IMR-90 (cell line): ENCODE results near the gene CIB1. TPM values are rescaled to one million over a fixed set of nuclear protein-coding genes. Genes with fewer than 3 reads are reported as not detected.

Source experiments
- ATAC-seq: fragments of 200-7000 bp; cut with Tn5 transposase; 2 replicates; pipeline ENCODE4 v1.9.1; 2020; ENCODE audit warnings: low read depth, mild to moderate bottlenecking, moderate library complexity
- BruUV-seq: library from RNA; stranded (reverse); fragments of 400-500 nt; replicated peaks from 2 replicates; lab custom pipeline; 2021; lab: Mats Ljungman, UMichigan
- CTCF ChIA-PET: fragments of 300-600 bp; formaldehyde crosslinking; extraction: SDS; loops from one replicate; lab custom pipeline; 2021; ENCODE audit warnings: antibody characterized with exemption; lab: Yijun Ruan, JAX
- POLR2A ChIA-PET: fragments of 300-600 bp; sonication (Branson Sonifier 250); formaldehyde crosslinking; loops from one replicate; lab custom pipeline; 2022; ENCODE audit warnings: antibody characterized with exemption; ENCODE audit not compliant: unreplicated experiment; lab: Charles Lee
- DNase-seq: peaks from one replicate; pipeline ENCODE4 v3.0.0; 2013
- H2AFZ ChIP-seq: replicated peaks from 2 replicates; pipeline ENCODE3; 2013; ENCODE audit warnings: low read length, mild to moderate bottlenecking; ENCODE audit not compliant: poor library complexity
- H2AK5ac ChIP-seq: 2 replicates; pipeline ENCODE4 v1.6.1; 2013; ENCODE audit warnings: low read depth, low read length, inconsistent platforms
- H2AK9ac ChIP-seq: replicated peaks from 2 replicates; pipeline ENCODE3; 2013; ENCODE audit warnings: mild to moderate bottlenecking, low read depth, low read length, moderate library complexity; ENCODE audit not compliant: poor library complexity
- H2BK120ac ChIP-seq: 2 replicates; pipeline ENCODE4 v1.6.1; 2013; ENCODE audit warnings: low read depth, low read length, inconsistent platforms
- H2BK15ac ChIP-seq: 3 replicates; pipeline ENCODE4 v1.6.1; 2013; ENCODE audit warnings: low read depth, low read length, inconsistent platforms
- H2BK20ac ChIP-seq: 2 replicates; pipeline ENCODE4 v1.6.1; 2013; ENCODE audit warnings: low read depth, mild to moderate bottlenecking, inconsistent platforms, low read length, moderate library complexity
- H2BK5ac ChIP-seq: 2 replicates; pipeline ENCODE4 v1.6.1; 2013; ENCODE audit warnings: mild to moderate bottlenecking, low read depth, low read length, inconsistent platforms; ENCODE audit not compliant: poor library complexity, severe bottlenecking
- H3K14ac ChIP-seq: replicated peaks from 2 replicates; pipeline ENCODE4 v1.6.1; 2013; ENCODE audit warnings: low read depth, low read length, inconsistent platforms
- H3K18ac ChIP-seq: 2 replicates; pipeline ENCODE4 v1.6.1; 2013; ENCODE audit warnings: low read depth, low read length, control low read depth
- H3K23ac ChIP-seq: 2 replicates; pipeline ENCODE4 v1.6.1; 2013; ENCODE audit warnings: low read depth, low read length, inconsistent platforms
- H3K27ac ChIP-seq: 2 replicates; pipeline ENCODE4 v1.5.1; 2013; ENCODE audit warnings: mild to moderate bottlenecking, control low read depth, low read length; ENCODE audit not compliant: insufficient read depth
- H3K27me3 ChIP-seq: 2 replicates; pipeline ENCODE4 v1.6.1; 2013; ENCODE audit warnings: low read length; ENCODE audit not compliant: control insufficient read depth, insufficient read depth
- H3K36me3 ChIP-seq: 2 replicates; pipeline ENCODE4 v1.6.1; 2013; ENCODE audit warnings: low read length, mixed read lengths; ENCODE audit not compliant: control insufficient read depth, insufficient read depth
- H3K4ac ChIP-seq: 2 replicates; pipeline ENCODE4 v1.6.1; 2013; ENCODE audit warnings: low read depth, low read length, inconsistent platforms
- H3K4me1 ChIP-seq: 2 replicates; pipeline ENCODE4 v1.6.1; 2013; ENCODE audit warnings: low read length, mixed read lengths; ENCODE audit not compliant: control insufficient read depth, insufficient read depth
- H3K4me2 ChIP-seq: 2 replicates; pipeline ENCODE4 v1.6.1; 2013; ENCODE audit warnings: low read depth, mild to moderate bottlenecking, control low read depth, low read length, moderate library complexity
- H3K4me3 ChIP-seq: 2 replicates; pipeline ENCODE4 v1.5.1; 2013; ENCODE audit warnings: low read depth, mild to moderate bottlenecking, control low read depth, low read length, moderate library complexity; ENCODE audit not compliant: insufficient read depth
- H3K56ac ChIP-seq: 2 replicates; pipeline ENCODE4 v1.6.1; 2013; ENCODE audit warnings: low read length, inconsistent platforms; ENCODE audit not compliant: insufficient read depth; ENCODE audit errors: extremely low read depth
- H3K79me1 ChIP-seq, 2 experiments: 2 replicates each; pipeline ENCODE4 v1.6.1; 2013; ENCODE audit warnings: low read length in 2 of 2, inconsistent platforms in 1 of 2, low read depth in 1 of 2
- H3K9ac ChIP-seq: 2 replicates; pipeline ENCODE4 v1.6.1; 2013; ENCODE audit warnings: low read depth, low read length, control low read depth
- H3K9me1 ChIP-seq: 2 replicates; pipeline ENCODE4 v1.6.1; 2013; ENCODE audit warnings: low read length, inconsistent platforms; ENCODE audit not compliant: insufficient read depth
- H3K9me3 ChIP-seq: 2 replicates; pipeline ENCODE4 v1.6.1; 2013; ENCODE audit warnings: low read length; ENCODE audit not compliant: control insufficient read depth, insufficient read depth
- H4K20me1 ChIP-seq: 2 replicates; pipeline ENCODE4 v1.6.1; 2013; ENCODE audit warnings: low read length, inconsistent platforms; ENCODE audit not compliant: insufficient read depth
- H4K5ac ChIP-seq: 2 replicates; pipeline ENCODE4 v1.6.1; 2013; ENCODE audit warnings: mild to moderate bottlenecking, low read depth, low read length, control low read depth
- H4K8ac ChIP-seq, 2 experiments: 2 replicates each; pipeline ENCODE4 v1.6.1; 2013; ENCODE audit warnings: low read depth in 2 of 2, low read length in 2 of 2, control low read depth in 1 of 2, inconsistent platforms in 1 of 2
- H4K91ac ChIP-seq: 2 replicates; pipeline ENCODE4 v1.6.1; 2013; ENCODE audit warnings: low read depth, low read length, inconsistent platforms; ENCODE audit not compliant: insufficient read depth
- BHLHE40 ChIP-seq: fragments of 150-350 bp; IDR thresholded peaks from 2 replicates; pipeline ENCODE4 v1.6.1; 2016; ENCODE audit warnings: mild to moderate bottlenecking, low read depth, low read length
- CEBPB ChIP-seq: IDR thresholded peaks from 2 replicates; pipeline ENCODE4 v1.6.1; 2012; ENCODE audit warnings: low read depth, low read length, improper control_type of control experiment
- CHD1 ChIP-seq: IDR thresholded peaks from 2 replicates; pipeline ENCODE4 v1.6.1; 2012; ENCODE audit warnings: low read depth, low read length, improper control_type of control experiment
- FOS ChIP-seq: fragments of 150-350 bp; IDR thresholded peaks from 2 replicates; pipeline ENCODE4 v1.6.1; 2016; ENCODE audit warnings: low read depth, low read length
- MAFK ChIP-seq: IDR thresholded peaks from 2 replicates; pipeline ENCODE4 v1.6.1; 2012; ENCODE audit warnings: low read depth, low read length, improper control_type of control experiment
- MAZ ChIP-seq: IDR thresholded peaks from 2 replicates; pipeline ENCODE4 v1.6.1; 2012; ENCODE audit warnings: low read depth, mild to moderate bottlenecking, low read length, improper control_type of control experiment, moderate library complexity, borderline replicate concordance
- MXI1 ChIP-seq: IDR thresholded peaks from 2 replicates; pipeline ENCODE4 v1.6.1; 2012; ENCODE audit warnings: low read depth, mild to moderate bottlenecking, low read length, moderate library complexity, borderline replicate concordance
- NFE2L2 ChIP-seq: fragments of 150-350 bp; IDR thresholded peaks from 2 replicates; pipeline ENCODE4 v1.6.1; 2016; ENCODE audit warnings: low read depth, mild to moderate bottlenecking, low read length
- POLR2A ChIP-seq: IDR thresholded peaks from 2 replicates; pipeline ENCODE4 v1.6.1; 2012; ENCODE audit warnings: mild to moderate bottlenecking, low read depth, low read length
- RAD21 ChIP-seq: IDR thresholded peaks from 2 replicates; pipeline ENCODE4 v1.6.1; 2012; ENCODE audit warnings: low read length, improper control_type of control experiment
- RCOR1 ChIP-seq: IDR thresholded peaks from 2 replicates; pipeline ENCODE4 v1.6.1; 2012; ENCODE audit warnings: mild to moderate bottlenecking, low read length, improper control_type of control experiment; ENCODE audit not compliant: insufficient replicate concordance
- RFX5 ChIP-seq: IDR thresholded peaks from 2 replicates; pipeline ENCODE4 v1.8.0; 2012; ENCODE audit warnings: low read depth, mild to moderate bottlenecking, low read length, moderate library complexity
- SMC3 ChIP-seq: fragments of 150-350 bp; IDR thresholded peaks from 2 replicates; pipeline ENCODE4 v1.6.1; 2016; ENCODE audit warnings: low read depth, mild to moderate bottlenecking, antibody characterized with exemption, low read length, moderate library complexity
- WGBS, 2 experiments: methylation state at CpG; one replicate each; pipeline versions ENCODE4 v1.1.5 to v1.1.7; 2013; ENCODE audit warnings: missing lambda C conversion rate in 2 of 2; ENCODE audit not compliant: insufficient read length in 1 of 2; ENCODE audit errors: extremely low coverage in 2 of 2; 5-methylcytosine and 5-hydroxymethylcytosine counted together
- dilution Hi-C: fragments of 300-500 bp; cut with HindIII; formaldehyde crosslinking; loops from one replicate; pipeline ENCODE4 v1.14.3; 2018; ENCODE audit warnings: low sequenced_read_pairs; ENCODE audit not compliant: unreplicated experiment
- in situ Hi-C: fragments of 300-500 bp; cut with MboI; formaldehyde crosslinking; loops from 3 replicates; pipeline ENCODE4 v1.14.3; 2019; ENCODE audit warnings: low sequenced_read_pairs, inconsistent platforms, mixed read lengths
- intact Hi-C: fragments of 100-400 bp; cut with micrococcal nuclease; formaldehyde crosslinking; loops from 2 replicates; pipeline ENCODE4 v1.10.0; 2022
- polyA plus RNA-seq, 3 experiments: library from polyadenylated mRNA; depleted of rRNA; stranded (reverse); fragments of >200 nt; gene quantifications; 2 replicates each; pipeline ENCODE4 v1.2.3, GENCODE V29; 2012; ENCODE audit warnings: low replicate concordance in 1 of 3
- total RNA-seq: library from RNA; depleted of rRNA; stranded (reverse); fragments of >200 nt; gene quantifications from 2 replicates; pipeline ENCODE4 v1.2.3, GENCODE V29; 2012
- TF ChIP-seq, protein P1 (sequence below): conservative IDR thresholded peaks from 2 replicates; pipeline ENCODE4 v1.5.1; 2012; ENCODE audit warnings: mild to moderate bottlenecking, low read depth, low read length, improper control_type of control experiment
- TF ChIP-seq, protein P2 (sequence below): fragments of 150-350 bp; IDR thresholded peaks from 2 replicates; pipeline ENCODE4 v1.6.1; 2017; ENCODE audit warnings: mild to moderate bottlenecking, antibody characterized with exemption, low read length, low read depth

Gene CIB1
- total and polyA plus RNA-seq, 2 of the 4 experiments (the other 2 are of a cell fraction), result 31.5 to 94.1 TPM

DNA sequence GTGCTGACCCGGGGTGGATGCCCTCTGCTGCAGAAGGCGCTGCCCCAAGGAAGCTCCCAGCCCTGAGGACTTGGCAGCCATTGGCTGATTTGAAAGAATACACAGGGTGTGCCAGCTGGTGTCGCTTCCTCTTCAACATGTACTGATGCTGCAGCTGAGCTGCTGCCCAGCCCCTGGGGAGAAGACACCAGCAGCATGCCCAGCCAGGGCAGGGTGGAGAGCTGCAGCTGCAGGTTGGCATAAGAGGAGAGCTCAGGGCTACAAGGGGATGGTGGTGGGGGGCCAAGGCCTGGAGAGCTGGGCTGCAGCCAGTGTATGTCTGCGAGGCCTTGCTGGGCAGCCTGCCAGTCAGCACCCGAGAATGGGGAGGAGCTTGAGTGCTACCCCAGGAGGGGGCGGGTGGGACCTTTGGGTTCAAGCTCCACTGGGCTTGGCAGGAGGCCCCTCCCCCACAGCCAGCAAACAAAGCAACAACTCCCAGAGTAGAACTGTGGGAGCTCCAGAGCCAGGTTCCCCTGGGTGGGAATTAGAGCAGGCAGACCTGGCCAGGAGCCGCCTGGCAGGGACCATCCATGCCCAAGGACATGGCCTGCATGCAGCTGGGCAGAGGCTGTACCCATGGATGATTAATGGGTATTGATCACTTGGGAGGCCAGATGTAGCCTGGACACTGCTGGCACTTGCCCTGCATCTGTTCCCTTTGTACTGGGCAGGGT is 41.8 kb downstream of the CIB1 start (continued):
- no peak for TF ChIP-seq MAFK
- no peak for TF ChIP-seq RCOR1

DNA sequence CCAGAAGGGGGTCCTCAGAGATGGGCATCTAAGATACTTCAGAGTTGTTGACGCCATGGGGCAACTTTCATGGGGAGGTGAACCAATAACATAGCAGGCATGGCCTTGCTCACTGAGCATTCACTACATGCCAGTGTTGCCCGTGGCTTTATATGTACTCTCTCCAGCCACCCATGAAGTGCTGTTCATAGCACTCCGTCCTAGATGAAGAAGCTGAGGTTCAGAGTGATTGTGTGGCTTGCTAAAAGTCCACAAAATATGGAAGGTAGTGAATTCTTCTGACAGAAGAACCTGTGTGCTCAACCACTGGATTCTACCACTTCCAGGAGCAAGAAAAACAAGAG is 42.4 kb downstream of the CIB1 start:
- dilution Hi-C loops (no loop called here), intact Hi-C loops (no loop called here), in situ Hi-C loops (no loop called here)
- Histone ChIP-seq H3K14ac (no peak overlapping the region), H3K23ac (no peak overlapping the region), H3K27me3 (no peaks in the 10 kb centered on the region), H2BK20ac (no peak overlapping the region), H2BK5ac (no peak overlapping the region), H3K36me3 (no peaks in the 10 kb centered on the region), H2AK5ac (no peak overlapping the region), H3K9ac (no peak overlapping the region), H4K5ac (no peak overlapping the region), H2AFZ (no peak overlapping the region), H2BK15ac (no peak overlapping the region), H3K79me1 (peaks cover 0 to 8% of the 10 kb centered on the region in 2 experiments; a peak in 2 of 4 replicates), H3K9me3 (no peaks in the 10 kb centered on the region), H3K4me1 (peaks cover 15% of the 10 kb centered on the region), H3K9me1 (peaks cover 9% of the 10 kb centered on the region), H2BK120ac (no peak overlapping the region), H3K4ac (no peak overlapping the region), H3K27ac (no peak overlapping the region), H2AK9ac (peak overlapping the region; percentile 10), H3K18ac (no peak overlapping the region), H4K8ac (peak overlapping the region in 1 of 2 experiments; percentile 47; a peak in 1 of 4 replicates), H4K91ac (no peak overlapping the region), H3K4me3 (no peak overlapping the region), H3K4me2 (no peak overlapping the region), H3K56ac (no peak overlapping the region), H4K20me1 (no peaks in the 10 kb centered on the region)
- DNase-seq, result no peak
- ChIA-PET CTCF (interaction anchor here (0.6 to 0.9 kb wide), 2 partner anchors 11 to 532 kb away, joined by 3 to 4 read pairs; no protein-coding TSS in a partner anchor), POLR2A (no interaction called here)
- WGBS, 2 experiments, result 100% methylated on average over 1 of the region's 3 CpGs; no CpG with 5 or more reads in 1 of the 2 experiments
- TF ChIP-seq MXI1 (no peak), CHD1 (no peak), RCOR1 (no peak), CEBPB (no peak), MAZ (no peak), FOS (no peak), MAFK (no peak), RFX5 (no peak), BHLHE40 (no peak), NFE2L2 (no peak), RAD21 (no peak), SMC3 (no peak), POLR2A (no peak)
- TF ChIP-seq, protein P1, sequence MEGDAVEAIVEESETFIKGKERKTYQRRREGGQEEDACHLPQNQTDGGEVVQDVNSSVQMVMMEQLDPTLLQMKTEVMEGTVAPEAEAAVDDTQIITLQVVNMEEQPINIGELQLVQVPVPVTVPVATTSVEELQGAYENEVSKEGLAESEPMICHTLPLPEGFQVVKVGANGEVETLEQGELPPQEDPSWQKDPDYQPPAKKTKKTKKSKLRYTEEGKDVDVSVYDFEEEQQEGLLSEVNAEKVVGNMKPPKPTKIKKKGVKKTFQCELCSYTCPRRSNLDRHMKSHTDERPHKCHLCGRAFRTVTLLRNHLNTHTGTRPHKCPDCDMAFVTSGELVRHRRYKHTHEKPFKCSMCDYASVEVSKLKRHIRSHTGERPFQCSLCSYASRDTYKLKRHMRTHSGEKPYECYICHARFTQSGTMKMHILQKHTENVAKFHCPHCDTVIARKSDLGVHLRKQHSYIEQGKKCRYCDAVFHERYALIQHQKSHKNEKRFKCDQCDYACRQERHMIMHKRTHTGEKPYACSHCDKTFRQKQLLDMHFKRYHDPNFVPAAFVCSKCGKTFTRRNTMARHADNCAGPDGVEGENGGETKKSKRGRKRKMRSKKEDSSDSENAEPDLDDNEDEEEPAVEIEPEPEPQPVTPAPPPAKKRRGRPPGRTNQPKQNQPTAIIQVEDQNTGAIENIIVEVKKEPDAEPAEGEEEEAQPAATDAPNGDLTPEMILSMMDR, result no peak
- TF ChIP-seq, protein P2, sequence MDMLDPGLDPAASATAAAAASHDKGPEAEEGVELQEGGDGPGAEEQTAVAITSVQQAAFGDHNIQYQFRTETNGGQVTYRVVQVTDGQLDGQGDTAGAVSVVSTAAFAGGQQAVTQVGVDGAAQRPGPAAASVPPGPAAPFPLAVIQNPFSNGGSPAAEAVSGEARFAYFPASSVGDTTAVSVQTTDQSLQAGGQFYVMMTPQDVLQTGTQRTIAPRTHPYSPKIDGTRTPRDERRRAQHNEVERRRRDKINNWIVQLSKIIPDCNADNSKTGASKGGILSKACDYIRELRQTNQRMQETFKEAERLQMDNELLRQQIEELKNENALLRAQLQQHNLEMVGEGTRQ, result no peak
- ATAC-seq, result no peak
- no TSS peak for BruUV-seq
